Esophagus muscularis mucosa (tissue), 4 donors: Measurements from ENCODE around the gene IRX4. TPM values are rescaled to one million over a fixed set of nuclear protein-coding genes. Genes with fewer than 3 reads are reported as not detected.

Experiments used
- DNase-seq: peaks from one replicate; pipeline ENCODE4 v3.0.0-alpha.2; 2017; ENCODE audit errors: extremely low spot score
- H3K27ac ChIP-seq, 4 donors: fragments of 200-600 bp; sonication (generic); replicated peaks in 1 of 4; 1 replicate in 3 of 4; 2 replicates in 1 of 4; pipeline ENCODE4 v1.5.1; 2016 to 2019; ENCODE audit warnings: mild to moderate bottlenecking in 1 of 4
- H3K27me3 ChIP-seq, 4 donors: fragments of 200-600 bp; sonication (generic); one replicate each; pipeline versions ENCODE4 v1.5.1 to v1.6.0; 2016 to 2019
- H3K36me3 ChIP-seq, 4 donors: fragments of 200-600 bp; sonication (generic); one replicate each; pipeline ENCODE4 v1.5.1; 2016 to 2019
- H3K4me1 ChIP-seq, 4 donors: fragments of 200-600 bp; sonication (generic); one replicate each; pipeline ENCODE4 v1.5.1; 2016 to 2019
- H3K4me3 ChIP-seq, 4 donors: fragments of 200-600 bp; sonication (generic); 1 replicate in 2 of 4; 2 replicates in 2 of 4; pipeline ENCODE4 v1.5.1; 2016 to 2019; ENCODE audit warnings: mild to moderate bottlenecking in 4 of 4, moderate library complexity in 1 of 4
- H3K9me3 ChIP-seq, 4 donors: fragments of 200-600 bp; sonication (generic); 1 replicate in 3 of 4; 2 replicates in 1 of 4; pipeline ENCODE4 v1.5.1; 2016 to 2019
- EP300 ChIP-seq: sonication (generic); formaldehyde crosslinking; IDR thresholded peaks from one replicate; pipeline ENCODE4 v1.6.1; 2017; ENCODE audit warnings: antibody characterized with exemption
- POLR2A ChIP-seq: fragments of 450-650 bp; IDR thresholded peaks from one replicate; pipeline ENCODE4 v1.6.1; 2017; ENCODE audit warnings: antibody characterized with exemption, moderate library complexity, mild to moderate bottlenecking, low read depth
- POLR2AphosphoS5 ChIP-seq, 2 donors: sonication (generic); formaldehyde crosslinking; IDR thresholded peaks; one replicate each; pipeline ENCODE4 v1.6.1; 2017; ENCODE audit warnings: antibody characterized with exemption in 2 of 2
- WGBS: methylation state at CpG from one replicate; pipeline ENCODE4 v1.1.5; 2018; 5-methylcytosine and 5-hydroxymethylcytosine counted together
- intact Hi-C: fragments of 100-400 bp; cut with DNase I; formaldehyde crosslinking; loops from one replicate; pipeline ENCODE4 v1.15.1; 2023
- total RNA-seq, 4 donors: library from RNA; depleted of rRNA; stranded (reverse); fragments of >200 nt; gene quantifications; one replicate each; pipeline versions ENCODE4 v1.1.0 to v1.2.1, GENCODE V29; 2016
- TF ChIP-seq, protein P1 (sequence below), 3 experiments: fragments of 200-600 bp in 2 of 3; fragments of 450-650 bp in 1 of 3; sonication (generic) in 2 of 3; IDR thresholded peaks; one replicate each; pipeline ENCODE4 v1.5.1; 2017 to 2019; ENCODE audit warnings: antibody characterized with exemption in 3 of 3, mild to moderate bottlenecking in 2 of 3, moderate library complexity in 1 of 3

IRX4 gene
- total RNA-seq, 4 donors from 2014 or later, result not detected

- Histone ChIP-seq H3K9me3 (no peaks in the 10 kb centered on the region), H3K4me3 (no peak overlapping the region), H3K4me1 (peaks cover 7 to 18% (median 16%) of the 10 kb centered on the region in 4 donors), H3K27me3 (peaks cover 0 to 54% (median 6%) of the 10 kb centered on the region in 4 donors), H3K36me3 (peaks cover 0 to 4% (median 0%) of the 10 kb centered on the region in 4 donors), H3K27ac (no peak overlapping the region)
- intact Hi-C loops, result no loop called here
- TF ChIP-seq POLR2AphosphoS5 (IDR thresholded peaks at IDR 0.05) (no peak), EP300 (no peak), POLR2A (no peak)
- TF ChIP-seq, protein P1, sequence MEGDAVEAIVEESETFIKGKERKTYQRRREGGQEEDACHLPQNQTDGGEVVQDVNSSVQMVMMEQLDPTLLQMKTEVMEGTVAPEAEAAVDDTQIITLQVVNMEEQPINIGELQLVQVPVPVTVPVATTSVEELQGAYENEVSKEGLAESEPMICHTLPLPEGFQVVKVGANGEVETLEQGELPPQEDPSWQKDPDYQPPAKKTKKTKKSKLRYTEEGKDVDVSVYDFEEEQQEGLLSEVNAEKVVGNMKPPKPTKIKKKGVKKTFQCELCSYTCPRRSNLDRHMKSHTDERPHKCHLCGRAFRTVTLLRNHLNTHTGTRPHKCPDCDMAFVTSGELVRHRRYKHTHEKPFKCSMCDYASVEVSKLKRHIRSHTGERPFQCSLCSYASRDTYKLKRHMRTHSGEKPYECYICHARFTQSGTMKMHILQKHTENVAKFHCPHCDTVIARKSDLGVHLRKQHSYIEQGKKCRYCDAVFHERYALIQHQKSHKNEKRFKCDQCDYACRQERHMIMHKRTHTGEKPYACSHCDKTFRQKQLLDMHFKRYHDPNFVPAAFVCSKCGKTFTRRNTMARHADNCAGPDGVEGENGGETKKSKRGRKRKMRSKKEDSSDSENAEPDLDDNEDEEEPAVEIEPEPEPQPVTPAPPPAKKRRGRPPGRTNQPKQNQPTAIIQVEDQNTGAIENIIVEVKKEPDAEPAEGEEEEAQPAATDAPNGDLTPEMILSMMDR (IDR thresholded peaks at IDR 0.05), result no peak
- 79% methylated on average over 9 of the region's 9 CpGs for WGBS
- DNase-seq, result no peak
Measured at GRCh38 chr5:1929108-1929991, 46.6 kb upstream of the IRX4 start.

- no peak overlapping the region for H3K4me3 ChIP-seq
- intact Hi-C loops, result no loop called here
- H3K9me3 ChIP-seq, result no peaks in the 10 kb centered on the region
- H3K4me1 ChIP-seq, result peaks cover 7 to 15% (median 15%) of the 10 kb centered on the region in 4 donors
- WGBS, result 80% methylated on average over 28 of the region's 30 CpGs
- TF ChIP-seq EP300, result no peak
- no peak for TF ChIP-seq POLR2AphosphoS5 (IDR thresholded peaks at IDR 0.05)
- TF ChIP-seq, protein P1 (IDR thresholded peaks at IDR 0.05), result no peak
- TF ChIP-seq POLR2A, result no peak
- peaks cover 0 to 72% (median 6%) of the 10 kb centered on the region in 4 donors for H3K27me3 ChIP-seq
- H3K36me3 ChIP-seq, result no peaks in the 10 kb centered on the region
- no peak for DNase-seq
- no peak overlapping the region for H3K27ac ChIP-seq
Measured at GRCh38 chr5:1926471-1927341, 44.0 kb upstream of the IRX4 start.

DNA sequence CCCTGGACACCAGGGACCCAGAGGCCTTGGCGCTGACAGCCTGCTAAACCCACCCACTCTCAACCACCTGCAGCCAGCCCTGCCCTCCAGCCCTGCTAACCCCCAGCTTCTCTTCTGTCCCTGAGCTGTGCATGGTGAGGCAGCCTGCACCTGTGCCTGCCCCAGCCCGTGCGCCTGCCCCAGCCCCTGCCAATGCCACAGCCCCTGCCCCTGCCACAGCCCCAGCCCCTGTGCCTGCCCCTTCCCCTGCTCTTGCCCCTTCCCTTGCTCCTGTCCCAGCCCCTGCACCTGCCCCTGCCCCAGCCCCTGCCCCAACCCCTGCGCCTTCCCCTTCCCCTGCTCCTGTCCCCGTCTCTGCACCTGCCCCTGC is 43.3 kb upstream of the IRX4 start:
- no peak overlapping the region for H3K27ac ChIP-seq
- no peak for DNase-seq
- peaks cover 7 to 8% (median 8%) of the 10 kb centered on the region in 4 donors for H3K4me1 ChIP-seq
- TF ChIP-seq, protein P1 (IDR thresholded peaks at IDR 0.05), result no peak
- no peak for TF ChIP-seq POLR2A
- TF ChIP-seq EP300, result no peak
- TF ChIP-seq POLR2AphosphoS5 (IDR thresholded peaks at IDR 0.05), result no peak
- no peaks in the 10 kb centered on the region for H3K36me3 ChIP-seq
- H3K27me3 ChIP-seq, result peaks cover 0 to 72% (median 3%) of the 10 kb centered on the region in 4 donors
- WGBS, result 100% methylated on average over 2 of the region's 5 CpGs
- H3K9me3 ChIP-seq, result no peaks in the 10 kb centered on the region
- H3K4me3 ChIP-seq, result no peak overlapping the region
- intact Hi-C loops, result no loop called here

DNA sequence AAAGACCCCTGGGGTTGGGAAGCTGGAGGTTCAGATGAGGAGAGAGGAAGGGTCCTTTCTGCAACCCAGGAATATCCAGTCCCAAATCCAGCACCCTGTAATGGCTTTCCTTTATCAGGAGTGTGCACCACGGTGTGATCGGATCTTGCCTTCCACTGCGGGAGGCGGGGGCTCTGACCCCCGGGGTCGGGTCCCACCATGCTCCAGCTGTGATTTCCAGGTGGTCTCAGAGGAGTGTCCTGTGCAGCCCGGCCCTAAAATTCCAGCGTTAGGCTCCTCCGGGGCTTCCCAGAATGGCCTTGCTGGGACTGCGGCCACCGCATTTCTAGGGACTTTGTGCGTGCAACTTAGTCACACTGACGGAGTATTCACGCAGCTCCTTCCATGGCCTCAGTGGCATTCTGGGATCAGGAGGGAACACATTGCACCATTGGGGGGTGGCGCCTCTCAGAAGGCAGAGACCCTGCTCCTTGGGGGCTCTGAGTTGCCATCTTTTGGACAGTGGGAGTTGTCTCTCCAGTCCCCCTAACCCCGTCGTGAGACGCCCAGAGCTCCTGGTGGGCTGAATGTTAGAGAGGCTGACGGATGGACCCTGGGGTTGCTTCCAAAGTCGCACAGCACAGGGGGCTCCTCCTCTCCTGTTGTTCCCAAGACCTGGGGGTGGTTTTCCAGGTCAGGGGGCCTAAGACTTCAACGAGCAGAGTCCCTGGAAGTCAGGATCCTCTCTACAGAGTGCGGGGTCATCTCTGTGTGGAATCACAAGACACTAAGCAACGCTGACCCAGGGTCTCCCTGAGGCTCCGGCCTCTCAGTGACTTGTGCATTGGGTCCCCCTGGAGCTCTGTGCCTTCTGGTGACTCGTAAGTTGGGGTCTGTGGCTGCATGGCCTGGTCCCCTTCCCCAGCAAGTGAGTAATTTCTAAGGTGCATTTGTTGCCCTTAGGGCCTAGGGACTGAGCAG is 42.7 kb upstream of the IRX4 start:
- intact Hi-C loops, result no loop called here
- TF ChIP-seq, protein P1 (IDR thresholded peaks at IDR 0.05), result no peak
- TF ChIP-seq EP300 (no peak), POLR2A (no peak), POLR2AphosphoS5 (IDR thresholded peaks at IDR 0.05) (no peak)
- H3K4me3 ChIP-seq, result no peak overlapping the region
- no peaks in the 10 kb centered on the region for H3K9me3 ChIP-seq
- no peak overlapping the region for H3K27ac ChIP-seq
- H3K36me3 ChIP-seq, result no peaks in the 10 kb centered on the region
- peaks cover 0 to 67% (median 0%) of the 10 kb centered on the region in 4 donors for H3K27me3 ChIP-seq
- WGBS, result 69% methylated on average over 10 of the region's 25 CpGs
- peaks cover 1 to 2% (median 1%) of the 10 kb centered on the region in 4 donors for H3K4me1 ChIP-seq
- no peak for DNase-seq
